HUES64 (cell line): ENCODE measurements around the gene ST14.

Source experiments
- H3K27ac ChIP-seq: 2 replicates; pipeline ENCODE4 v1.7.0; 2013; ENCODE audit warnings: low read depth, low read length, inconsistent platforms
- H3K27me3 ChIP-seq: 2 replicates; pipeline ENCODE4 v1.6.1; 2013; ENCODE audit warnings: mild to moderate bottlenecking, low read length; ENCODE audit not compliant: insufficient read depth
- H3K36me3 ChIP-seq: 2 replicates; pipeline ENCODE4 v1.6.1; 2013; ENCODE audit warnings: mild to moderate bottlenecking, low read length; ENCODE audit not compliant: insufficient read depth
- H3K4me1 ChIP-seq: 2 replicates; pipeline ENCODE4 v1.6.1; 2013; ENCODE audit warnings: mild to moderate bottlenecking, low read length, moderate library complexity; ENCODE audit not compliant: insufficient read depth
- H3K4me3 ChIP-seq: 2 replicates; pipeline ENCODE4 v1.5.1; 2013; ENCODE audit warnings: mild to moderate bottlenecking, low read length, moderate library complexity
- H3K9ac ChIP-seq: 2 replicates; pipeline ENCODE4 v1.6.1; 2013; ENCODE audit warnings: mild to moderate bottlenecking, low read depth, low read length
- H3K9me3 ChIP-seq: 2 replicates; pipeline ENCODE4 v1.6.1; 2013; ENCODE audit warnings: low read depth, low read length; ENCODE audit not compliant: insufficient read depth
- WGBS: fragments of 150-250, 120-280 bp; methylation state at CpG from one replicate; pipeline ENCODE4 v1.1.7; 2013; ENCODE audit warnings: missing lambda C conversion rate; 5-methylcytosine and 5-hydroxymethylcytosine counted together

Gene ST14

DNA sequence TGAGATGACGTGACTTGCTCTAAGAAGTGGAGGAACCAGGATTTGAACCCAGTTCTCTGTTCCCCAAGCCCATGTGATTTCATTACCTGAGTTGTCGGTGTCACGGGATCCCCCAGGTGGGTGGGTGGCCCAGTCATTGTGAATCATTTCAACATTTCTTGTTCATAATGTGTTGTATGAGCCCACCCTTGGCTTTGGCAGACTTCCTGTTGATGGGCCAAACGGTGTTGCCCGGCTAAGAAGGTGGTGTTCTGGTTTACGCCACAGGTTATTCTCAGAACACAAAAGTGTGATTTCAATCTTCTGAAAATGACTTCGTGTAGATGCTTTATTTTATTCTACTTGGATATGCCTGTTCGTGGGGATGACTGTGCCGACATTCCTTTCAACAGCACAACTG lies 21.6 kb upstream of the ST14 start:
- Histone ChIP-seq H3K36me3 (peaks cover 95% of the 10 kb centered on the region), H3K27me3 (no peaks in the 10 kb centered on the region), H3K9me3 (no peaks in the 10 kb centered on the region), H3K4me1 (no peaks in the 10 kb centered on the region), H3K27ac (no peak overlapping the region), H3K4me3 (no peak overlapping the region), H3K9ac (no peak overlapping the region)
- WGBS = 94% methylated on average over 9 of the region's 9 CpGs

- Histone ChIP-seq H3K9ac (no peak overlapping the region), H3K27ac (no peak overlapping the region), H3K36me3 (peaks cover 95% of the 10 kb centered on the region), H3K27me3 (no peaks in the 10 kb centered on the region), H3K4me1 (no peaks in the 10 kb centered on the region), H3K9me3 (no peaks in the 10 kb centered on the region), H3K4me3 (no peak overlapping the region)
- WGBS = 97% methylated on average over 13 of the region's 13 CpGs
Measured at GRCh38 chr11:130139401-130139800, 20.2 kb upstream of the ST14 start.

DNA sequence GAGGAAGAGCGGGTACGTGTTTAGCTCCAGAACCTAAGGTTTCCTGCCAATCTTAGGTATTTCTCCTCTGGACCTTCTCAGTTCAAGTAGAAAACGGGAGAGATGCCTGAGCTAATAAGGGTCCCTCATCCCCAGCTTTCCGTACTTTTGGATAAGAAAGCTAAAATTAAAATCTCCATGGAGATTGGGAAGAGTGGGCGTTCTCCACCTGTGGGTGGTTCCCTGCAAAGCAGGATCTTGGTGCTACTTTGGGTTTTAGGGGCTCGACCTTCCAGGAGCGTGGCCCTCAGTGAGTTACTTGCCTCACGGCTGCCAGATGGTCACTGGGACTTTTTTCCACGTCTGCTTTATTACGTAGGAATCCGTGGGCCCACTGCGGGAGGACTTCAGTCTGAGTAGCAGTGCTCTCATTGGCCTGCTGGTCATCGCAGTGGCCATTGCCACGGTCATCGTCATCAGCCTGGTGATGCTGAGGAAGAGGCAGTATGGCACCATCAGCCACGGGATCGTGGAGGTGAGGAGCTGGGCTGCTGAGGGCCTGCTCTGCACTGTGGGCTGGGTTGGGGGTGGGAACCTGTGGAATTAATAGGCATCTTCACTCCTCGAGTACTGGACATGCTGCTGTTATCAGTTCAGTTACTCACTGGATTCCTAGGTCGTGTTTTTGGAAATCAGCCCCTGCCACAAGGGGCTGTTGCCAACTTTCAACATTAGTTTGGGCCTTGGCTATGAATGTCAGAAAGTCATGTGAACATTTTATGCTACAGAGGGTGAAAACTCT lies 17.8 kb upstream of the ST14 start:
- no peak overlapping the region for H3K9ac ChIP-seq
- peaks cover 84% of the 10 kb centered on the region for H3K36me3 ChIP-seq
- H3K4me3 ChIP-seq = no peak overlapping the region

DNA sequence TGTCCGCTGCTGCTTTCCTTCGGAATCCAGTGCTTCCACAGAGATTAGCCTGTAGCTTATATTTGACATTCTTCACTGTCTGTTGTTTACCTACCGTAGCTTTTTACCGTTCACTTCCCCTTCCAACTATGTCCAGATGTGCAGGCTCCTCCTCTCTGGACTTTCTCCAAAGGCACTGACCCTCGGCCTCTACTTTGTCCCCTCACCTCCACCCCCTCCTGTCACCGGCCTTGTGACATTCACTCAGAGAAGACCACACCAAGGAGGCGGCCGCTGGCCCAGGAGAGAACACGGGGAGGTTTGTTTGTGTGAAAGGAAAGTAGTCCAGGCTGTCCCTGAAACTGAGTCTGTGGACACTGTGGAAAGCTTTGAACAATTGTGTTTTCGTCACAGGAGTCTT lies 15.4 kb upstream of the ST14 start:
- Histone ChIP-seq H3K9me3 (no peaks in the 10 kb centered on the region), H3K4me3 (no peak overlapping the region), H3K4me1 (no peaks in the 10 kb centered on the region; the same call in 1 of the 2 replicates), H3K27ac (no peak overlapping the region), H3K27me3 (no peaks in the 10 kb centered on the region), H3K36me3 (peaks cover 68% of the 10 kb centered on the region), H3K9ac (no peak overlapping the region)
- 95% methylated on average over 10 of the region's 10 CpGs for WGBS

More for the DNA sequence above, 17.8 kb upstream of the ST14 start:
- no peaks in the 10 kb centered on the region; the same call in 1 of the 2 replicates for H3K4me1 ChIP-seq
- WGBS = 95% methylated on average over 19 of the region's 19 CpGs
- no peak overlapping the region for H3K27ac ChIP-seq
- H3K27me3 ChIP-seq = no peaks in the 10 kb centered on the region
- no peaks in the 10 kb centered on the region for H3K9me3 ChIP-seq

GRCh38 chr11:130144861-130145281 lies 14.7 kb upstream of the ST14 start:
- no peaks in the 10 kb centered on the region for H3K27me3 ChIP-seq
- no peaks in the 10 kb centered on the region for H3K9me3 ChIP-seq
- 96% methylated on average over 7 of the region's 7 CpGs for WGBS
- H3K36me3 ChIP-seq = peaks cover 60% of the 10 kb centered on the region
- H3K4me3 ChIP-seq = no peak overlapping the region
- no peaks in the 10 kb centered on the region; the same call in 1 of the 2 replicates for H3K4me1 ChIP-seq
- H3K9ac ChIP-seq = no peak overlapping the region
- H3K27ac ChIP-seq = no peak overlapping the region

DNA sequence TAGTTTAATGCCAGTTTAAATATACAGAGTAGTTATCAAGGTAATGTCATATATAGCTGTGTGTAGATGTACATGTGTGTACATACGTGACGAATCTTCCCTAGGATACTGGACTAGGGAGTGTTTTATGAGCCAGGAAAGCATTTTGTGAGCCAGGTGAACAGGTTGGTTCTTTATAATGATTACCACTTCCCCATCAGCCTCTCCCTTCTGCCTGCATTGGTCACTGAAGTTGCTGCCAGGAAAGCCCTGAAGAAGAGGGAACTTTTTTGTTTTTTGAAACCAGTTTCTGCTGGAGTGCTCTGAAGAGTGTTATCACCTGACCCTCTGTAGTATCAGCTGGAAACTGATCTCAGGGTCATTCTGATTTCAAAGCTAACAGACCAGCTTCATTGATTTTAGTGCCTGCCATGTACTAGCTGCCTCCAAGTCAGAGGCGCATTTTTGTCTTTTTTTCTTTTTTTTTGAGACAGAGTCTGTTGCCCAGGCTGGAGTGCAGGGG lies 14.2 kb upstream of the ST14 start:
- H3K9ac ChIP-seq = no peak overlapping the region
- H3K27me3 ChIP-seq = no peaks in the 10 kb centered on the region
- H3K4me3 ChIP-seq = no peak overlapping the region
- 93% methylated on average over 3 of the region's 3 CpGs for WGBS
- H3K4me1 ChIP-seq = no peaks in the 10 kb centered on the region; the same call in 1 of the 2 replicates
- no peak overlapping the region for H3K27ac ChIP-seq
- H3K9me3 ChIP-seq = no peaks in the 10 kb centered on the region
- H3K36me3 ChIP-seq = peaks cover 55% of the 10 kb centered on the region

- Histone ChIP-seq H3K36me3 (peaks cover 49% of the 10 kb centered on the region), H3K27ac (peak overlapping the region; percentile 34; the same call in 1 of the 2 replicates), H3K4me3 (no peak overlapping the region), H3K27me3 (no peaks in the 10 kb centered on the region), H3K9me3 (no peaks in the 10 kb centered on the region), H3K4me1 (no peaks in the 10 kb centered on the region; the same call in 1 of the 2 replicates), H3K9ac (no peak overlapping the region)
- WGBS = 59% methylated on average over 15 of the region's 15 CpGs
Measured at GRCh38 chr11:130145975-130146776, 13.4 kb upstream of the ST14 start.

GRCh38 chr11:130146796-130147195 lies 12.8 kb upstream of the ST14 start:
- Histone ChIP-seq H3K4me3 (no peak overlapping the region), H3K9me3 (no peaks in the 10 kb centered on the region), H3K27ac (no peak overlapping the region), H3K36me3 (peaks cover 43% of the 10 kb centered on the region), H3K27me3 (no peaks in the 10 kb centered on the region), H3K9ac (no peak overlapping the region), H3K4me1 (no peaks in the 10 kb centered on the region; the same call in 1 of the 2 replicates)
- 93% methylated on average over 5 of the region's 5 CpGs for WGBS

DNA sequence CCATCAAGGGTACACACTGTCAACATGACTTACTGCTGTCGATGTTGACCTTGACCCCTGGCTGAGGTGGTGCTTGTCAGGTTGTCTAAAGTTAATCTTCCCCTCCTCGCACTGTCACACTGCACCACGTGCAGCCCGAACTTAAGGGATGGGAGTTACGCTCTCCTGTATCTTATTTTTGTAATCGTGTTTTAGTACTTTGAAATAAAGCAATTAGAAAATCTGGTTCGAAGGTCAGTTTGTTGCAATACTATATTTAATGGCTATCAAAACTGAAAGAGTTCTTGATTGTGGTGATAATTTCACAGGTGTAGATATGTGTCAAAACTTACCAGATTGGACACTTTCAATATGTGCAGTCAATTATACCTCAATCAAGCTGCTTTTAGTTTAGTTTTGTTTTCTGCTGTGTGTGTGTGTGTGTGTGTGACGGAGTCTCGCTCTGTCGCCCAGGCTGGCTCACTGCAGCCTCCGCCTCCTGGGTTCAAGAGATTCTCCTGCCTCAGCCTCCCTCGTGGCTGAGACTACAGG lies 10.7 kb upstream of the ST14 start:
- 95% methylated on average over 12 of the region's 12 CpGs for WGBS
- H3K4me1 ChIP-seq = no peaks in the 10 kb centered on the region; the same call in 1 of the 2 replicates
- H3K27me3 ChIP-seq = no peaks in the 10 kb centered on the region

GRCh38 chr11:130150790-130151189 lies 8.8 kb upstream of the ST14 start:
- peaks cover 6% of the 10 kb centered on the region; the same call in 1 of the 2 replicates for H3K36me3 ChIP-seq
- 95% methylated on average over 7 of the region's 7 CpGs for WGBS
- no peaks in the 10 kb centered on the region; the same call in 1 of the 2 replicates for H3K4me1 ChIP-seq

More for the DNA sequence above, 10.7 kb upstream of the ST14 start:
- H3K27ac ChIP-seq = no peak overlapping the region
- no peak overlapping the region for H3K9ac ChIP-seq
- no peaks in the 10 kb centered on the region for H3K9me3 ChIP-seq
- H3K4me3 ChIP-seq = no peak overlapping the region
- peaks cover 23% of the 10 kb centered on the region for H3K36me3 ChIP-seq

DNA sequence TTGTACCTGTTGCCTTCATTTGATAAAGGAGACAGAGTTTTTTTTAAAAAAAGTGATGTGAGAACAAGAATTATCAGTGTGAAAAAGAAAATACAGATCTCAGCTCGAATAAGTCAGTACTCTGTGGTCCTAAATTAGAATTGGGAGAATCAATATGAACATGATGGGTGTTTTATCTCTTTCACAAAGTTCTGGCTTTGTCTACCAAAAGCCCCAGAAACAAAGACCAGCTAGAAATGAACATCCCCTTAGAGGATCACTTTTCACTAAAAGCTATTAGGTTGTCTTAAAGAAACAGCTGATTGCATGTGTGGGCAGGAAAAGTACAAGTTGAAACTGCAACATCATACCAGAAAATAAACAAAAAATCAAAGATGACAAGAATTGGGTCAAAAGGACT lies 8.4 kb upstream of the ST14 start:
- Histone ChIP-seq H3K4me1 (no peaks in the 10 kb centered on the region; the same call in 1 of the 2 replicates), H3K9ac (no peak overlapping the region), H3K27ac (no peak overlapping the region), H3K36me3 (peaks cover 6% of the 10 kb centered on the region; the same call in 1 of the 2 replicates), H3K9me3 (no peaks in the 10 kb centered on the region), H3K4me3 (no peak overlapping the region), H3K27me3 (no peaks in the 10 kb centered on the region)
- 91% methylated on average over 1 of the region's 1 CpG for WGBS

More at GRCh38 chr11:130150790-130151189, 8.8 kb upstream of the ST14 start:
- Histone ChIP-seq H3K27ac (no peak overlapping the region), H3K9me3 (no peaks in the 10 kb centered on the region), H3K27me3 (no peaks in the 10 kb centered on the region), H3K4me3 (no peak overlapping the region), H3K9ac (no peak overlapping the region)
